Stimulated activated CD4-positive, alpha-beta T cell treated with anti-CD3 and anti-CD28 coated beads, TNF-alpha, amount 100 ng/mL, for 48 hours (primary cell): ENCODE results near the gene PROX1.

ENCODE experiments used
- DNase-seq, 3 donors: peaks; one replicate each; pipeline ENCODE4 v3.0.0-alpha.2; 2020; ENCODE audit warnings: low read depth in 3 of 3

The PROX1 gene

DNA sequence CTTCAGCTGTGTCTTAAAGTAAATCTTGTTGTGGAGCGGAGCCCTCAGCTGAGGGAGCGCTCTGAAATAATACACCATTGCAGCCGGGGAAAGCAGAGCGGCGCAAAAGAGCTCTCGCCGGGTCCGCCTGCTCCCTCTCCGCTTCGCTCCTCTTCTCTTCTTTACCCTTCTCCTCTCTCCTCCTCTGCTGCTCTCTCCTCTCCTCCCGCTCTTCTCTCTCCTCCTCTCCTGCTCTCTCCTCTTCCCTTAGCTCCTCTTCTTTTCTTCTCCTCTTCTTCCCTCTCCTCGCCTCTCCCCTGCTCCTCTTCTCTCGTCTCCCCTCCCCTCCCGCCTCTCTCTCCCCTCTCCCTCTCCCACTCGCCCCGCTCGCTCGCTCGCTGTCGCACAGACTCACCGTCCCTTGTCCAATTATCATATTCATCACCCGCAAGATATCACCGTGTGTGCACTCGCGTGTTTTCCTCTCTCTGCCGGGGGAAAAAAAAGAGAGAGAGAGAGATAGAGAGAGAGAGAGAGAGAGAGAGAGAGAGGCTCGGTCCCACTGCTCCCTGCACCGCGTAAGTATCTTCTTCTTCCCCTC, at the start of gene PROX1:
Gene PROX1, plus strand, starts transcription at position 47 of the 580 bp plus-strand sequence. CDS start 8,563 bp downstream, outside the sequence.
- no peak for DNase-seq

- DNase-seq: no peak
Measured at GRCh38 chr1:213938776-213939175, 49.0 kb upstream of the PROX1 start.

GRCh38 chr1:213939888-213940287, 47.9 kb upstream of the PROX1 start:
- DNase-seq: no peak

- no peak for DNase-seq
Measured at GRCh38 chr1:213940947-213941346, 46.8 kb upstream of the PROX1 start.

DNA sequence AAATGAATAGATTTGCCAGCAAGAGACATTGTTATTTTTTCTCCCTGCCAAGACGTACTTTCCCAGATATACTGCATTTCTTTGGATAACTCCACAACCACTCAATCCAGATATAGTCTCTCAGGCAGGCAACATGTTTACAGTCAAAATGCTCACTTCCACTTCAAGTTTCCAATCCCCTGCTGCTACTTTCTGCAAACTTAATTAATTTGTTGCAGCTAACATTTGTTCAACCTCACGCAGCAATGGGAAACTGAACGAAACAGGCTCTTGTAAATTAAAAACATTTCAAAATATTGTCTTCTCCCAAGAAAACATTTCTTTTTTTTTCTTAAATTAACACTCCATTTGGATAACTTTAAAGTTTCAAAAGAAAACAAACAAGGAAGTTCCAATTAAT, 45.7 kb upstream of the PROX1 start:
- no peak for DNase-seq

GRCh38 chr1:213947200-213947801, 40.5 kb upstream of the PROX1 start:
- DNase-seq: no peak

DNA sequence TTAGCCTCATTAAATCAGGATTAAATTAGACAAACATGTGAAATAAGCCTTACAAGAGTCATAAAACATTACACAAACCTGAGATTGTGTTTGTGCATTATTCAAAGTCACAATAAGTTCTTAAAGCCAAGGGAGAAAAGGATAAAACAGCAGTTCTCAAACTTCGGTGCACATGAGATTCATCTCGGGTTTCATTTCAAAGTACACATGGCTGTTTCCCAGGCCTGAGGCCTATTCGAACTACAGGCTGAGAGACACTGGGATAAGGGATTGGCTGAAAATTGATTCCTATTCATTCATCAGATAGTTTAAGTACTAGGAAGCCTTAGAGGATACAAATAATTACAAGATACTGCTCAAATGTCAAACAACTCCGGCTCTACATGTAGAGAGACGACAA, 35.9 kb upstream of the PROX1 start:
- DNase-seq: no peak

GRCh38 chr1:213953806-213954205, 34.0 kb upstream of the PROX1 start:
- no peak for DNase-seq

DNA sequence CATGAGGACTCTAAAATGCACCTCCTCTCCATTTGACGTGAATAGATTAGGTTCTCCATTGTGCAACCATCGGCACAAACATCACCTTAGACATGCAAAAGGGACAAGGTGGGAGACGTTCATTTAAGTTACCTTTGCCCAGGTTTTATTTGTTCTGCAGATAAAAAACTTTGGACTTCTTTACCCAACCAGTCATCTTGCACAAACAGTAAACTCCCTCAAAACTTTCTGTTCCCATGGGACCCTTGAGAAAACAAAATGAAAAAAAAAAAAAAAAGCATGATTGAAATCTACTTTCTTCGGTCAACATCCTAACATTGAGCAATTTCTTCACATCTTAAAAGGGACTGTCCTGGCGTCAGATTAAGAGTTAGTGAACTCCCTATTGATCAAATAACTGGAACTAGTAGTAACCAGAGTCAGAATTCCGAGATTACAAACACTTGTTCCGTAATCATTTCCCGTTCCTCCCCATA, 31.4 kb upstream of the PROX1 start:
- DNase-seq: no peak

DNA sequence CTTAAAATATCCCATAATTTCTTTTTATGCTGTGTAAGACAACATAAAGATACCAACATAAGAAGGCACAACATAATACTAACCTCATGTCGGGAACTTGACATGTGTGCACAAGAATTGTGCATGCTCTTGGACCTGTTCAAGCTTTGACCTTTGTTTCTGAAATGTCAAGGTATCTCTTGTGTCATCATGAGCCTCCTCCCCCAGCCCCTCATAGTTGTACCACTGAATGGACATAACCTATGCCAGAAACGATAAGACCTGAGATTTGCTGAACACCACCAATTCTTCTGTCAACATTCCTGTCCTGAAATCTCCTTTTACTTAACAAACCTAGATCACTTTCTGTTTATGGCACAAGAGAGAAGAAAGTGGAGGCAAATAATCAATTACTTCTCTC, 29.4 kb upstream of the PROX1 start:
- DNase-seq: no peak

DNA sequence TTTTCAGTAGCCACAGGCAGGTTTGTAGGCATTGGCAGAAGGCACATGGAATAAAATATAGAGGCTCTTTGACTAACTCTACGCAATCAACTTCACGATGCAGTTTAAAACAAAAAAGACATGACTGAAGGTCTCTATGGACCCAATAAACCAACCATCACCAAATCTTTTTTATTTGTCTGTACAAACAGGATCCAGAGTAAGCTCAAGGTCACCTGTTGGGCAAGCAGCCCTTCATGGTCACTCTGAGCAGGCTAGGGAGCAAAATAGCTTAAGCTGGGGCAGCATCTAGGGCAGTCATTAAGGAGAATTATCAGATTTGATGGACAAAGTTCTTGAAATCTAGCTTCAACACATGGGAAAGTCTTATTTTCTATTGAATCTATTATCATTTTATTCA, 26.8 kb upstream of the PROX1 start:
- DNase-seq: no peak

- DNase-seq: no peak
Measured at GRCh38 chr1:213962508-213962907, 25.3 kb upstream of the PROX1 start.

GRCh38 chr1:213966122-213966521, 21.7 kb upstream of the PROX1 start:
- no peak for DNase-seq

DNA sequence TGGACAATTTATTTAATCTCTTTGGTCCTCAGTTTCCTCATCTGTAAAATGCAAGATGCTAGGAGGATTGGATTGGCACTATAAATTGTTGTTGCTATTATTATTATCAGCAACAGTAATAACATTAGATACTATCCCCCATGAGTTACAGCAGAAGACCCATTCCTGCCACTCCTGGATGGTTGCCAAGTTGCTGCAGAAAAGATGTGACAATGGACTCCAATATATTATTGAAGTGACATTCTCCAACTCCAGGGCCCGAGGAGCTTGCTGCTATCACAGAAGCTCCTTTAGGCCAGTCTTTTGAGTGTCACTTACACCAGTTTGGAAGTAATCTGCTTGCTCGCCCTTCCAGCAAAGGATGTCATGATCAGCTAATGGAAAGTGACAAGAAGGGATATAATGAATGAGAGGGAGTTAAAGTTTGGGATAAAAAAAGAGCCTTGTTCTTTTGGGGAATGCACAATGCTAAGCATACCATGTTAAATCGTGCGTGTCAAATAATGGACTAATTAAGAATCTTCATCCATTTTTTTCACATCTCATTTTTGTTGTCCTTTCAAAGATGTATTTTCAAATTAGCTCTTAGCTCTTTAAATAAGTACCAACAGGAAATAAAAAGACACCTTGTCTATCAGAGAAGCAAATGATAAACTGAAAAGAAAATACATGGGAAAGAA, 19.5 kb upstream of the PROX1 start:
- no peak for DNase-seq

DNA sequence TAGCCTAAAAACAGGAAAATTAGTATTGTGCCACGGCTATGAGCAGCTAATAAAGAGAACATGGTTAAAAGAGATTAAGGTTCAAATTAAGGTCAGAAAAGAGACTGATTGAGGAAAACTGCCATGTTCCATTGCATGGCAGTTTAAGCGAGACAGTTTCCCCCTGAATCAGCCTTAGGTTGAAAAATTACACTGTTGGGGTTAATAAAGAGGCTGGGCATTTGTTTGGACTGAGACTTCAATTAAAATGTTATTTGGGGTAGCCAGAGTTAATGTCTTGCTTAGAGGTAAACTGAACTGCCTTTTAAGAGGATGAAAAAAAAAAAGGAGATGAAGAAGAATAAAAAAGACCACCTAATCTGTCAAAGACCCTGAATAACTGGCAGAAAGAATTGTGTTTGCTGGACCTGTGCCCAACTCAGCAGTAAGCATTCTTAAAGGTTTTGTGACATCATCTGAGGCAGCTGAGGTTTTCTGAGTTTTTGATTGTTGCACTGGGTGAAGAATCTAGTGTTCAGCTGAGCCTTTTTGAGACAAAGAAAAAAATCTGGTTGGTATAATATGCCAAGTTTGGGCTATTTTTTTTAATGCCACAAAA, 17.7 kb upstream of the PROX1 start:
- no peak for DNase-seq

- DNase-seq: no peak
Measured at GRCh38 chr1:213972141-213972540, 15.6 kb upstream of the PROX1 start.

GRCh38 chr1:213973129-213973528, 14.6 kb upstream of the PROX1 start:
- DNase-seq: no peak

- no peak for DNase-seq
Measured at GRCh38 chr1:213976665-213977485, 10.9 kb upstream of the PROX1 start.

DNA sequence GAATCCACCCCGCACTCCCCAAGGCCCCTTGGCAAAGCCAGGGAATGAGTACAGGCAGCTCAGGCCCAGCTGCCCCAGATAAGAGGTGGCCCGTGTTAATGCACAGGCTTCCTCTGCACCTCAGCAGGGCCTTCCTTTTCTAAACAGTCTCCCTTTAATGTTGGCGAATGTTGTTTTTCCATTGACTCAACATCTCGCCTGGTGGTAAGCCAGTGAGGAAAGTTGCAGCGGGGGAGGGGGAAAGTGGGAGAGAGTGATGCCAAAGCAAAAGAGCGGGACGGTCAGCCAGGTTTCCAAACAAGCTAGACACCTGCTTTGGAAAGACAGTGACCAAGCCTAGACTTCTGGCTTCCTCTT, 10.3 kb upstream of the PROX1 start:
- DNase-seq: no peak

- DNase-seq: no peak
Measured at GRCh38 chr1:213977909-213978308, 9.9 kb upstream of the PROX1 start.

GRCh38 chr1:213979751-213980586, 7.8 kb upstream of the PROX1 start:
- DNase-seq: no peak
